D721Med (cell line): ENCODE measurements around the gene CAPN5.
A peak's percentile ranks its signal among the peaks of the same experiment; 100 is the strongest.

Experiments
- DNase-seq: peaks from one replicate; pipeline ENCODE4 v3.0.0; 2011; ENCODE audit warnings: low spot score; ENCODE audit not compliant: insufficient read length
- FAIRE-seq: peaks from 2 replicates; lab custom pipeline; 2011; peaks lifted over from hg19 to GRCh38; lab: Jason Lieb, UNC
- CTCF ChIP-seq: IDR thresholded peaks from 2 replicates; pipeline ENCODE4 v1.5.1; 2012; ENCODE audit warnings: mild to moderate bottlenecking, control low read depth; ENCODE audit not compliant: insufficient read depth; ENCODE audit errors: missing control alignments

Gene CAPN5

DNA sequence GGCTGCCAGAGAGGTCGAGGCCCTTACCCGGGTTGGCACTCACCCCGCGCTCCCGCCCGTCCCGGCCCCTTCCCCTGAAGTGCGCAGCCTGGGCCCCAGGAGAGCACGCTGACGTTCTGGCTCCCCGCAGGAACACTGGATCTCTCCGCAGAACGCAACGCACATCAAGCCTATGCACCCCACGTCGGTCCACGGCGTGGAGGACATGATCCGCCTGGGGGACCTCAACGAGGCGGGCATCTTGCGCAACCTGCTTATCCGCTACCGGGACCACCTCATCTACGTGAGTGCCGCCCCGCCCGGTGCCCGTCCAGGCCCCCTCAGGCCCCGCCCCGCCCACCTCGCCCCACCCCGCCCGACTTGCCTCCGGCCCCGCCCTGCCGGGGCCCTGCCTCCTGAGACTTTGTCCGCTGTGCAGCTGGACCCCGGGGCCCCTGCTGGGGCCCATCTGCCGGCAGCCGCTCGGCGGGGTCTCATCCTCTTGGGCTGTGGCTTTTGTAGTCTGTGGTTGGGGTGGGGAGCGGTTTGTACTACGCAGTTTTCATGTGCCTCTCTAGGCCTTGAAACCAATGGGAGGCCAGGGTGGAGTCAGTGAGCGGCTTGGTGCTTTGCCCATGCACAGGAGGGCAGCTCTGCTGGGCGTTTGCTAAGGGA is 81.0 kb downstream of the CAPN5 start:
- DNase-seq (peak; percentile 61), FAIRE-seq (no peak)
- no peak for TF ChIP-seq CTCF

- TF ChIP-seq CTCF, result no peak
- FAIRE-seq (no peak), DNase-seq (no peak)
Measured at GRCh38 chr11:77148963-77149715, 82.4 kb downstream of the CAPN5 start.

DNA sequence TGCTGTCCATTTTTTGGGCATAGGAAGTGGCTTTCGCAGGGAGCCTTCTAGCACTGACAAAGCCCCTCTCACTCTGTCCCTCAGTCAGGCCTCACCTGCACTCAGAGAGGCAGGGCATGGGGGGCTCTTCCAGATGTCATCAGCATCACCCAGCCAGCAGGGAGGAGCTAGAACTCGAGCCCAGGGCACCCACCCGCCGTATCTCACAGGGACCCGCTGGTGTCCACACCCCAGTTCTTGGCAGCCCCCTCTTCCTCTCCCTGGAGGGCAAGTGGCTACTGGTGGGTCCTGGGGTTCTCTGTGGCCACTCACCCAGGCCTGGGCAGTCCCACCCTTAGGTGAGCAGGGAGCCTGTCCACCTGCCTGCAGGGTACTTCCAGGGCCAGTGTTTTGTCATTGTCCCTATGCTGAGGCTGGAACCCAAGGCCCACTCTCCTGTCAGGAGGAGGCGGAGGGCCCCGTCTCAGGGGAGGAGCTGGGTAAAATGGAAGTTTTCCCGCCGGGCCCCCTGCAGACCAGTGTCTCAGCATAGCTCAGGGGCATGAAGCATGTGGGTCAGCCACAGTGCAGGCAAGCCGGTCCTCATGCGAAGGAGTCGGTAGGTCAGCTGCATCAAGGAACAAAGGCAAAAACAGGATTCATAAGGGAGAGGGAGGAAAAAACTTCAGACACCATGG is 83.1 kb downstream of the CAPN5 start:
- no peak for TF ChIP-seq CTCF
- no peak for DNase-seq
- FAIRE-seq, result no peak

- FAIRE-seq, result no peak
- no peak for TF ChIP-seq CTCF
- no peak for DNase-seq
Measured at GRCh38 chr11:77150836-77151235, 84.1 kb downstream of the CAPN5 start.

DNA sequence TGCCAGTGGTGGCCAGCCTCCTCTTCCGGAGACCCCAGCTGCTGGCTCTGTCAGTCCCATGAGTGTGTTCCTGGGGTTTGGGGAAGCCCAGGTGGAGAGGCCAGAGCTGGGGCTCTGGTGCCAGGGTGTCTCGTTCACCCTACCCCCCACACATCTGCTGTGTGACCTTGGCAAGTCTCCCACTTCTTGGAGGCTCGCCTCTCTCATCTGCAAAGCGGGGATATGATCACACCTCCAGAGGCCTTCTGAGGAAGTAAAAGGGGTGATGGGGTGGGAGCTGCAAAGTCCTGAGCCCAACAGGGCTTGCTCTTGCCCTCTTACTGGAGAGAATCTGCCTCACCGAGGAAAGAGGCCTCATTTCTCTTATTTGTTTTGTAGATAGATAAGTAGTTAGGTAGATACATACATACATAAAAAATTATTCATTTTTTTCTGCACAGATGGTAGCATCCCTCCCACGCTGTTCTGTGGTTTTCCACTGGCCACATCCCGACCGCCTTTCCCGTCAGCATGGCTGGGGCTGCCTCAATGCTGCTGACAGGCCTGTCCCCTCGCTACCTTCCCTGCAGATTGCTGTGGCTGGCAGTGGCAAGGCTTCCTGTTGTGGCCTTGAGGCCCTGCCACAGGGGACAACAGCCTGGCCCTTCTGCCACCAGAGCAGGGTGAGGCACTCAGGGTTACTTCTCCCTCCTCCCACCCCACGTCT is 85.2 kb downstream of the CAPN5 start:
- DNase-seq, result no peak
- no peak for TF ChIP-seq CTCF
- FAIRE-seq, result no peak

DNA sequence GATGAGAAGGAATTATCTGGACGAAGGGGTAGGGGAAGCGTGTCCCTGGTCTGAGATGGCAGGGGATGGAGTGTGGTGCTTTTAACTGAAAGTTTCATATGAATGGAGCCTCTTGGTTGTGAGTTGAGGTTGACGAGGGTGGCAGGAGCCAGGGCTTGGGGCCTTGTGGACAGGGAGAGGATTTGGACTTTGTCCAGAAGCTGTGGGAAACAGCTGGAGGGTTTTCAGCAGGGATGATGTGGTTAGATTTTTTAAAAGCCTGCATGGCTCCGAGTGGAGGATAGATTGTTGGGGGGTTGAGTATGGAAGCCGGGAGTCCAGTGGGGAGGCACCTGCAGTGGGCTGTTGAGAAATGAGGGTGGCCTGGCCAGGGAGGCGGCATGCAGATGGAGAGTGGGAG is 86.1 kb downstream of the CAPN5 start:
- DNase-seq, result no peak
- TF ChIP-seq CTCF, result no peak
- no peak for FAIRE-seq
